HG02943 (cell line): ENCODE results near the gene DRAM2.
"Not testable (repeated sequence)": the region's sequence is repeated elsewhere in the genome, so short reads cannot be mapped to it uniquely, and the experiment has no call there.

Experiments used
- ATAC-seq: cut with Tn5 transposase; IDR thresholded peaks from one replicate; pipeline ENCODE4 v1.9.1; 2021; ENCODE audit warnings: mild to moderate bottlenecking, low read depth, moderate library complexity; ENCODE audit not compliant: unreplicated experiment

Gene DRAM2

GRCh38 chr1:111145542-111145941, 5.6 kb upstream of the DRAM2 start:
- ATAC-seq: no peak

GRCh38 chr1:111142356-111142975, 2.6 kb upstream of the DRAM2 start:
- ATAC-seq: no peak

- no peak for ATAC-seq
Measured at GRCh38 chr1:111141245-111142220, 1.6 kb upstream of the DRAM2 start.

GRCh38 chr1:111140680-111140967, 731 bp upstream of the DRAM2 start:
- no peak for ATAC-seq

- ATAC-seq: peak; percentile 43
Measured at GRCh38 chr1:111139324-111139955, 453 bp downstream of the DRAM2 start.

GRCh38 chr1:111133866-111134265, 6.0 kb downstream of the DRAM2 start:
- ATAC-seq: no peak

- ATAC-seq: no peak
Measured at GRCh38 chr1:111131693-111132092, 8.2 kb downstream of the DRAM2 start.

GRCh38 chr1:111129376-111129775, 10.5 kb downstream of the DRAM2 start:
- ATAC-seq: no peak

- peak; percentile 72 for ATAC-seq
Measured at GRCh38 chr1:111127923-111128643, 11.8 kb downstream of the DRAM2 start.

- no peak for ATAC-seq
Measured at GRCh38 chr1:111126354-111126753, 13.5 kb downstream of the DRAM2 start.

GRCh38 chr1:111116496-111116895, 23.4 kb downstream of the DRAM2 start:
- ATAC-seq: no peak

- no peak for ATAC-seq
Measured at GRCh38 chr1:111110197-111110899, 29.5 kb downstream of the DRAM2 start.

GRCh38 chr1:111104981-111105380, 34.9 kb downstream of the DRAM2 start:
- ATAC-seq: no peak

GRCh38 chr1:111101854-111102642, 37.8 kb downstream of the DRAM2 start:
- no peak for ATAC-seq

- ATAC-seq: no peak
Measured at GRCh38 chr1:111099289-111099688, 40.6 kb downstream of the DRAM2 start.

- ATAC-seq: no peak
Measured at GRCh38 chr1:111097356-111098099, 42.4 kb downstream of the DRAM2 start.

GRCh38 chr1:111095421-111095820, 44.5 kb downstream of the DRAM2 start:
- ATAC-seq: not testable (repeated sequence)

- no peak for ATAC-seq
Measured at GRCh38 chr1:111089638-111090037, 50.3 kb downstream of the DRAM2 start.

- no peak for ATAC-seq
Measured at GRCh38 chr1:111085676-111086075, 54.2 kb downstream of the DRAM2 start.
